ENCODE measurements around the gene BRD9. TPM values are rescaled to one million over a fixed set of nuclear protein-coding genes. Genes with fewer than 3 reads are reported as not detected.

BRD9 gene
- total and polyA plus RNA-seq, 2 donors (not counting 1 experiment from before 2014, with no cell fraction given): 13.0 to 35.3 TPM

DNA sequence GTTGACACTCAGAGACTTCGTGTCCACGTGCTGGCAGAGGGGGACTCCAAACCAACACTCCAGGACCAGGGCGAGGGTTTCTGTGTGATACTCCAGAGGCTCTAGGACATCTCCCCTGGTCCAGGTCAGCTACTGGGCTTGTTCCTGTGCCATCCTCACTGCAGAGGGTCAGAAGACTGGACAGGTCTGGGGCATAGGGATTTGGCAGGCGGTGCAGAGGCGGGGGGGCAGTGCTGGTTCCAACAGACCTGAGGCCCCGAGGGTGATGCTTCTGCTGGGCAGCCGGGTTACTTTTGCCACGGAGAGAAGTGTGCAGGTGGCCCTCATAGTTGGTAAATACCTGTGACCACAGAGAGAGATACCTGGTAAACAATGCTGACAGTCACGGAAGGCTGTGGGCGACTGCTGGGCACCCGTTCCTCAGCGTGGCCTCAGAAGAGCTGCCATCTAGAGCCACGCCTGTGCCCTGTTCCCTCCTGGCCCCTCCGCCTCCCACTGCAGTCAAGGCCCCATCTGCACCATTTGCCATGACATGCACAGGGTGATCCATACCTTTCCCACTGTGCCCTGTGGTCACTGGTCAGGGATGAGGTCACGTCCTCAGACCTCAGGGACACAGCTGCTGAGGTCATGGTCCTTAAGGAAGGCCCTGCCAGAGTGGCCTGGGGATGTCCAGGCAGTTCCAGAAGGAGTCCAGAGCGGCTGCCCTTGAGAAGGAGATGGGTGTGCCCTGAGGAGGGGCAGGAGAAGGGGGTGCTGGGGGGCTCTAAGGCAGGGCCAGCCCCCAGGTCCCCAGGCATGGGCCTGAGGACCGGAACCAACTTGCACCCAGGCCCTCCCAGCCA lies 30.1 kb upstream of the BRD9 start:
- H3K36me3 ChIP-seq (ENCODE audit: control insufficient read depth, insufficient read depth, low read length): peaks cover 2% of the 10 kb centered on the region
- H3K4me2 ChIP-seq (ENCODE audit: extremely low read depth, insufficient read depth, low read length): no peak overlapping the region
- no peak overlapping the region for H3K27ac ChIP-seq (ENCODE audit: insufficient read depth, low read length)
- no peak overlapping the region for H2AFZ ChIP-seq (ENCODE audit: low read length)
- H3K4me1 ChIP-seq (ENCODE audit: control insufficient read depth, extremely low read depth, insufficient read depth, low read length): no peaks in the 10 kb centered on the region
- no peaks in the 10 kb centered on the region for H4K20me1 ChIP-seq (ENCODE audit: control insufficient read depth, extremely low read depth, insufficient read depth, low read length)
- H3K9me3 ChIP-seq (ENCODE audit: control insufficient read depth, insufficient read depth, low read depth, low read length): no peaks in the 10 kb centered on the region
- no peak overlapping the region for H3K4me3 ChIP-seq (replicated peaks in 1 of 4; ENCODE audit: control extremely low read depth in 1 of 4, insufficient read depth in 1 of 4, low read depth in 3 of 4, low read length in 4 of 4)
- DNase-seq (ENCODE audit: low read depth in 2 of 2): no peak
- H3K9ac ChIP-seq (ENCODE audit: insufficient read depth, low read length): no peak overlapping the region
- no peaks in the 10 kb centered on the region for H3K79me2 ChIP-seq (ENCODE audit: control insufficient read depth, insufficient read depth, low read length)
- TF ChIP-seq CTCF (conservative IDR thresholded peaks at IDR 0.05 in 1 of 2, IDR thresholded peaks at IDR 0.05 in 1 of 2; ENCODE audit: low read depth in 1 of 2, low read length in 2 of 2): no peak
- TF ChIP-seq EZH2 (IDR thresholded peaks at IDR 0.05; ENCODE audit: low read length, missing control alignments): no peak
- H3K27me3 ChIP-seq (ENCODE audit: control insufficient read depth, insufficient read depth, low read length): peaks cover 4% of the 10 kb centered on the region

GRCh38 chr5:921456-922435 lies 29.1 kb upstream of the BRD9 start:
- no peak for DNase-seq (ENCODE audit: low read depth in 2 of 2)
- Histone ChIP-seq H3K79me2 (ENCODE audit: control insufficient read depth, insufficient read depth, low read length) (no peaks in the 10 kb centered on the region), H3K27me3 (ENCODE audit: control insufficient read depth, insufficient read depth, low read length) (peaks cover 4% of the 10 kb centered on the region), H3K9me3 (ENCODE audit: control insufficient read depth, insufficient read depth, low read depth, low read length) (no peaks in the 10 kb centered on the region), H4K20me1 (ENCODE audit: control insufficient read depth, extremely low read depth, insufficient read depth, low read length) (no peaks in the 10 kb centered on the region), H3K4me2 (ENCODE audit: extremely low read depth, insufficient read depth, low read length) (no peak overlapping the region), H3K36me3 (ENCODE audit: control insufficient read depth, insufficient read depth, low read length) (peaks cover 2% of the 10 kb centered on the region), H3K4me1 (ENCODE audit: control insufficient read depth, extremely low read depth, insufficient read depth, low read length) (no peaks in the 10 kb centered on the region), H3K4me3 (replicated peaks in 1 of 4; ENCODE audit: control extremely low read depth in 1 of 4, insufficient read depth in 1 of 4, low read depth in 3 of 4, low read length in 4 of 4) (no peak overlapping the region), H2AFZ (ENCODE audit: low read length) (no peak overlapping the region), H3K9ac (ENCODE audit: insufficient read depth, low read length) (no peak overlapping the region), H3K27ac (ENCODE audit: insufficient read depth, low read length) (no peak overlapping the region)
- TF ChIP-seq CTCF (conservative IDR thresholded peaks at IDR 0.05 in 1 of 2, IDR thresholded peaks at IDR 0.05 in 1 of 2; ENCODE audit: low read depth in 1 of 2, low read length in 2 of 2): no peak
- TF ChIP-seq EZH2 (IDR thresholded peaks at IDR 0.05; ENCODE audit: low read length, missing control alignments): no peak

GRCh38 chr5:920321-920720 lies 27.7 kb upstream of the BRD9 start:
- TF ChIP-seq EZH2 (IDR thresholded peaks at IDR 0.05; ENCODE audit: low read length, missing control alignments) (no peak), CTCF (conservative IDR thresholded peaks at IDR 0.05 in 1 of 2, IDR thresholded peaks at IDR 0.05 in 1 of 2; ENCODE audit: low read depth in 1 of 2, low read length in 2 of 2) (no peak)
- Histone ChIP-seq H4K20me1 (ENCODE audit: control insufficient read depth, extremely low read depth, insufficient read depth, low read length) (no peaks in the 10 kb centered on the region), H3K4me2 (ENCODE audit: extremely low read depth, insufficient read depth, low read length) (no peak overlapping the region), H3K27ac (ENCODE audit: insufficient read depth, low read length) (no peak overlapping the region), H2AFZ (ENCODE audit: low read length) (no peak overlapping the region), H3K4me1 (ENCODE audit: control insufficient read depth, extremely low read depth, insufficient read depth, low read length) (no peaks in the 10 kb centered on the region), H3K9me3 (ENCODE audit: control insufficient read depth, insufficient read depth, low read depth, low read length) (no peaks in the 10 kb centered on the region), H3K9ac (ENCODE audit: insufficient read depth, low read length) (no peak overlapping the region), H3K79me2 (ENCODE audit: control insufficient read depth, insufficient read depth, low read length) (no peaks in the 10 kb centered on the region), H3K36me3 (ENCODE audit: control insufficient read depth, insufficient read depth, low read length) (peaks cover 5% of the 10 kb centered on the region), H3K27me3 (ENCODE audit: control insufficient read depth, insufficient read depth, low read length) (no peaks in the 10 kb centered on the region), H3K4me3 (replicated peaks in 1 of 4; ENCODE audit: control extremely low read depth in 1 of 4, insufficient read depth in 1 of 4, low read depth in 3 of 4, low read length in 4 of 4) (no peak overlapping the region)
- DNase-seq (ENCODE audit: low read depth in 2 of 2): no peak

Measured in fibroblast of lung (primary cell).